H1 (cell line): ENCODE measurements around the gene ZNF362. TPM values are rescaled to one million over a fixed set of nuclear protein-coding genes. Genes with fewer than 3 reads are reported as not detected.

Experiments used
- CREB1 ChIP-seq: IDR thresholded peaks from 2 replicates; pipeline ENCODE4 v1.6.1; 2012; ENCODE audit warnings: inconsistent platforms
- SIRT6 ChIP-seq: IDR thresholded peaks from one replicate; pipeline ENCODE4 v1.7.1; 2012; ENCODE audit warnings: low read length, inconsistent platforms
- TBP ChIP-seq: IDR thresholded peaks from 2 replicates; pipeline ENCODE4 v1.6.1; 2011; ENCODE audit warnings: low read depth, low read length, improper control_type of control experiment
- polyA plus RNA-seq, 7 experiments: library from polyadenylated mRNA; depleted of rRNA in 3 of 7; stranded (reverse) in 5 of 7; unstranded in 2 of 7; fragments of >200 nt in 5 of 7; fragments of 200-250 nt in 2 of 7; gene quantifications; 1 replicate in 5 of 7; 2 replicates in 1 of 7; 4 replicates in 1 of 7; pipeline versions ENCODE4 v1.2.1 to v1.2.3, GENCODE V29; 2011 to 2013; ENCODE audit warnings: missing spikeins in 2 of 7, mixed read lengths in 2 of 7
- total RNA-seq: library from RNA; stranded (reverse); fragmentation: NEBNext Ultra II Directional; extraction: Animal tissue kit (Norgen Biotek cat#: 25700); gene quantifications from 2 replicates; pipeline ENCODE4 v1.2.1, GENCODE V29; 2021
- TF ChIP-seq, protein P1 (sequence below): fragments of 300-600 bp; sonication (generic); IDR thresholded peaks from 2 replicates; pipeline ENCODE4 v1.7.1; 2012; ENCODE audit warnings: low read length, moderate library complexity, mild to moderate bottlenecking, inconsistent platforms; ENCODE audit not compliant: insufficient replicate concordance

Gene ZNF362
- total and polyA plus RNA-seq, 2 of the 8 experiments (the other 6 are each of a cell fraction or from before 2014, with no cell fraction given) = 24.2 to 27.8 TPM

DNA sequence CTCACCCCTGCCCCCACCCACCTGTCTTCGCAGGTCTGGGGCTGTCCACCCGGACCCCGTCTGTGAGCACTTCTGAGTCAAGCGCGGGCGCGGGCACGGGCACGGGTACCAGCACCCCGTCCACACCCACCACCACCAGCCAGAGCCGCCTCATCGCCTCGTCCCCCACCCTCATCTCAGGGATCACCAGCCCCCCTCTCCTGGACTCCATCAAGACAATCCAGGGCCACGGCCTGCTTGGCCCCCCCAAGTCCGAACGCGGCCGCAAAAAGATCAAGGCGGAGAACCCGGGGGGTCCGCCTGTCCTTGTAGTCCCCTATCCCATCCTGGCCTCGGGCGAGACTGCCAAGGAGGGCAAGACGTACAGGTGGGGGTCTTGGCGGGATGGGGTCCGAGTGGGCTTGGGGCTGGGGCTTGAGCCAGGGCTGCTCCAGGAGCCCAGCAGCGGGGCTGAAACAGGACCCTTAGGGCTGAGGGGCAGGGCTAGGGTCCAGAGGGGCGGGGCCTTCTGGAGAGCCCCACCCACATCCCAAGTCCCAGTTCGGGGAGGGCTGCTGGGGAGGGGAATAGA, 23.9 kb downstream of the ZNF362 start (continued):
- TF ChIP-seq, protein P1, sequence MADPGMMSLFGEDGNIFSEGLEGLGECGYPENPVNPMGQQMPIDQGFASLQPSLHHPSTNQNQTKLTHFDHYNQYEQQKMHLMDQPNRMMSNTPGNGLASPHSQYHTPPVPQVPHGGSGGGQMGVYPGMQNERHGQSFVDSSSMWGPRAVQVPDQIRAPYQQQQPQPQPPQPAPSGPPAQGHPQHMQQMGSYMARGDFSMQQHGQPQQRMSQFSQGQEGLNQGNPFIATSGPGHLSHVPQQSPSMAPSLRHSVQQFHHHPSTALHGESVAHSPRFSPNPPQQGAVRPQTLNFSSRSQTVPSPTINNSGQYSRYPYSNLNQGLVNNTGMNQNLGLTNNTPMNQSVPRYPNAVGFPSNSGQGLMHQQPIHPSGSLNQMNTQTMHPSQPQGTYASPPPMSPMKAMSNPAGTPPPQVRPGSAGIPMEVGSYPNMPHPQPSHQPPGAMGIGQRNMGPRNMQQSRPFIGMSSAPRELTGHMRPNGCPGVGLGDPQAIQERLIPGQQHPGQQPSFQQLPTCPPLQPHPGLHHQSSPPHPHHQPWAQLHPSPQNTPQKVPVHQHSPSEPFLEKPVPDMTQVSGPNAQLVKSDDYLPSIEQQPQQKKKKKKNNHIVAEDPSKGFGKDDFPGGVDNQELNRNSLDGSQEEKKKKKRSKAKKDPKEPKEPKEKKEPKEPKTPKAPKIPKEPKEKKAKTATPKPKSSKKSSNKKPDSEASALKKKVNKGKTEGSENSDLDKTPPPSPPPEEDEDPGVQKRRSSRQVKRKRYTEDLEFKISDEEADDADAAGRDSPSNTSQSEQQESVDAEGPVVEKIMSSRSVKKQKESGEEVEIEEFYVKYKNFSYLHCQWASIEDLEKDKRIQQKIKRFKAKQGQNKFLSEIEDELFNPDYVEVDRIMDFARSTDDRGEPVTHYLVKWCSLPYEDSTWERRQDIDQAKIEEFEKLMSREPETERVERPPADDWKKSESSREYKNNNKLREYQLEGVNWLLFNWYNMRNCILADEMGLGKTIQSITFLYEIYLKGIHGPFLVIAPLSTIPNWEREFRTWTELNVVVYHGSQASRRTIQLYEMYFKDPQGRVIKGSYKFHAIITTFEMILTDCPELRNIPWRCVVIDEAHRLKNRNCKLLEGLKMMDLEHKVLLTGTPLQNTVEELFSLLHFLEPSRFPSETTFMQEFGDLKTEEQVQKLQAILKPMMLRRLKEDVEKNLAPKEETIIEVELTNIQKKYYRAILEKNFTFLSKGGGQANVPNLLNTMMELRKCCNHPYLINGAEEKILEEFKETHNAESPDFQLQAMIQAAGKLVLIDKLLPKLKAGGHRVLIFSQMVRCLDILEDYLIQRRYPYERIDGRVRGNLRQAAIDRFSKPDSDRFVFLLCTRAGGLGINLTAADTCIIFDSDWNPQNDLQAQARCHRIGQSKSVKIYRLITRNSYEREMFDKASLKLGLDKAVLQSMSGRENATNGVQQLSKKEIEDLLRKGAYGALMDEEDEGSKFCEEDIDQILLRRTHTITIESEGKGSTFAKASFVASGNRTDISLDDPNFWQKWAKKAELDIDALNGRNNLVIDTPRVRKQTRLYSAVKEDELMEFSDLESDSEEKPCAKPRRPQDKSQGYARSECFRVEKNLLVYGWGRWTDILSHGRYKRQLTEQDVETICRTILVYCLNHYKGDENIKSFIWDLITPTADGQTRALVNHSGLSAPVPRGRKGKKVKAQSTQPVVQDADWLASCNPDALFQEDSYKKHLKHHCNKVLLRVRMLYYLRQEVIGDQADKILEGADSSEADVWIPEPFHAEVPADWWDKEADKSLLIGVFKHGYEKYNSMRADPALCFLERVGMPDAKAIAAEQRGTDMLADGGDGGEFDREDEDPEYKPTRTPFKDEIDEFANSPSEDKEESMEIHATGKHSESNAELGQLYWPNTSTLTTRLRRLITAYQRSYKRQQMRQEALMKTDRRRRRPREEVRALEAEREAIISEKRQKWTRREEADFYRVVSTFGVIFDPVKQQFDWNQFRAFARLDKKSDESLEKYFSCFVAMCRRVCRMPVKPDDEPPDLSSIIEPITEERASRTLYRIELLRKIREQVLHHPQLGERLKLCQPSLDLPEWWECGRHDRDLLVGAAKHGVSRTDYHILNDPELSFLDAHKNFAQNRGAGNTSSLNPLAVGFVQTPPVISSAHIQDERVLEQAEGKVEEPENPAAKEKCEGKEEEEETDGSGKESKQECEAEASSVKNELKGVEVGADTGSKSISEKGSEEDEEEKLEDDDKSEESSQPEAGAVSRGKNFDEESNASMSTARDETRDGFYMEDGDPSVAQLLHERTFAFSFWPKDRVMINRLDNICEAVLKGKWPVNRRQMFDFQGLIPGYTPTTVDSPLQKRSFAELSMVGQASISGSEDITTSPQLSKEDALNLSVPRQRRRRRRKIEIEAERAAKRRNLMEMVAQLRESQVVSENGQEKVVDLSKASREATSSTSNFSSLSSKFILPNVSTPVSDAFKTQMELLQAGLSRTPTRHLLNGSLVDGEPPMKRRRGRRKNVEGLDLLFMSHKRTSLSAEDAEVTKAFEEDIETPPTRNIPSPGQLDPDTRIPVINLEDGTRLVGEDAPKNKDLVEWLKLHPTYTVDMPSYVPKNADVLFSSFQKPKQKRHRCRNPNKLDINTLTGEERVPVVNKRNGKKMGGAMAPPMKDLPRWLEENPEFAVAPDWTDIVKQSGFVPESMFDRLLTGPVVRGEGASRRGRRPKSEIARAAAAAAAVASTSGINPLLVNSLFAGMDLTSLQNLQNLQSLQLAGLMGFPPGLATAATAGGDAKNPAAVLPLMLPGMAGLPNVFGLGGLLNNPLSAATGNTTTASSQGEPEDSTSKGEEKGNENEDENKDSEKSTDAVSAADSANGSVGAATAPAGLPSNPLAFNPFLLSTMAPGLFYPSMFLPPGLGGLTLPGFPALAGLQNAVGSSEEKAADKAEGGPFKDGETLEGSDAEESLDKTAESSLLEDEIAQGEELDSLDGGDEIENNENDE = no peak
- no peak for TF ChIP-seq CREB1
- TF ChIP-seq TBP = no peak
- TF ChIP-seq SIRT6 = no peak
